ENCODE measurements around the gene CHCHD4. TPM values are rescaled to one million over a fixed set of nuclear protein-coding genes. Genes with fewer than 3 reads are reported as not detected.
A peak's percentile ranks its signal among the peaks of the same experiment; 100 is the strongest.

CHCHD4 gene
- total and polyA plus RNA-seq, 2 of the 13 experiments (the other 11 are each of a cell fraction or from before 2014, with no cell fraction given): 15.8 to 24.1 TPM

- TF ChIP-seq ATF6 (CRISPR knock-in tag; conservative IDR thresholded peaks at IDR 0.05) (0 out of 2 replicates have a peak, but pooled peaks have one; percentile 17), NR2F6 (IDR thresholded peaks at IDR 0.05) (peak; percentile 46; the same call in 1 of the 2 replicates), NR2F6 (CRISPR knock-in tag; IDR thresholded peaks at IDR 0.05) (peak; percentile 51), ZNF724P (CRISPR knock-in tag; IDR thresholded peaks at IDR 0.05; ENCODE audit: borderline replicate concordance) (no peak), TRIM24 (CRISPR knock-in tag; IDR thresholded peaks at IDR 0.05) (no peak), PCBP2 (optimal IDR thresholded peaks at IDR 0.05; ENCODE audit: low read depth, low read length, poor library complexity, severe bottlenecking) (no peak), NR2C2 (CRISPR knock-in tag; IDR thresholded peaks at IDR 0.05; ENCODE audit: borderline replicate concordance) (peak; percentile 97), ZNF780A (CRISPR knock-in tag; IDR thresholded peaks at IDR 0.05) (no peak), GABPA (IDR thresholded peaks at IDR 0.05; ENCODE audit: low read depth, low read length) (peak; percentile 79), GABPA (CRISPR knock-in tag; IDR thresholded peaks at IDR 0.05; ENCODE audit: low read depth) (peak; percentile 87), LCORL (IDR thresholded peaks at IDR 0.05) (no peak), LCORL (CRISPR knock-in tag; IDR thresholded peaks at IDR 0.05) (no peak), HNF4A (CRISPR knock-in tag; IDR thresholded peaks at IDR 0.05) (peak; percentile 51; the same call in 1 of the 2 replicates), ETV6 (CRISPR knock-in tag; conservative IDR thresholded peaks at IDR 0.05) (0 out of 2 replicates have a peak, but pooled peaks have one; percentile 27), FOXO4 (CRISPR knock-in tag; conservative IDR thresholded peaks at IDR 0.05) (0 out of 2 replicates have a peak, but pooled peaks have one; percentile 68), RBAK (CRISPR knock-in tag; IDR thresholded peaks at IDR 0.05) (no peak), FOXK2 (IDR thresholded peaks at IDR 0.05) (peak; percentile 52; the same call in 1 of the 2 replicates), REL (CRISPR knock-in tag; conservative IDR thresholded peaks at IDR 0.05) (no peak), ZNF350 (CRISPR knock-in tag; IDR thresholded peaks at IDR 0.05; ENCODE audit: borderline replicate concordance, low read depth) (no peak), HNRNPLL (IDR thresholded peaks at IDR 0.05; ENCODE audit: low read depth, low read length, poor library complexity, severe bottlenecking) (peak; percentile 32), ZNF782 (CRISPR knock-in tag; IDR thresholded peaks at IDR 0.05; ENCODE audit: borderline replicate concordance) (peak; percentile 78; the same call in 1 of the 2 replicates), NR2F2 (IDR thresholded peaks at IDR 0.05; ENCODE audit: borderline replicate concordance, low read depth) (no peak), ZNF761 (CRISPR knock-in tag; conservative IDR thresholded peaks at IDR 0.05) (no peak), ZMYM3 (CRISPR knock-in tag; IDR thresholded peaks at IDR 0.05) (no peak), ZNF331 (CRISPR knock-in tag; IDR thresholded peaks at IDR 0.05) (no peak), TERF1 (CRISPR knock-in tag; IDR thresholded peaks at IDR 0.05) (no peak), YEATS2 (CRISPR knock-in tag; IDR thresholded peaks at IDR 0.05; ENCODE audit: borderline replicate concordance) (no peak; the same call in 1 of the 2 replicates), CBX2 (IDR thresholded peaks at IDR 0.05; ENCODE audit: low read depth, low read length) (no peak), CBX2 (CRISPR knock-in tag; IDR thresholded peaks at IDR 0.05; ENCODE audit: low read depth) (no peak), MXD3 (CRISPR knock-in tag; IDR thresholded peaks at IDR 0.05) (no peak)
These were observed 451 bp downstream of the CHCHD4 start (continued) for GRCh38 chr3:14124223-14124614.
